HFFc6 (cell line): ENCODE results near the gene TMEM250. TPM values are rescaled to one million over a fixed set of nuclear protein-coding genes. Genes with fewer than 3 reads are reported as not detected.

ENCODE experiments used
- DNase-seq: peaks from one replicate; pipeline ENCODE4 v3.0.0-alpha.2; 2018
- H3K27ac Mint-ChIP-seq: 2 replicates; pipeline ENCODE4 v1.8.0; 2020; ENCODE audit warnings: mild to moderate bottlenecking, mixed read lengths
- H3K27me3 Mint-ChIP-seq: 2 replicates; pipeline ENCODE4 v1.8.0; 2021; ENCODE audit warnings: mild to moderate bottlenecking, moderate library complexity, mixed read lengths; ENCODE audit not compliant: insufficient read depth
- H3K36me3 Mint-ChIP-seq: 2 replicates; pipeline ENCODE4 v1.8.0; 2021; ENCODE audit warnings: low read depth, mixed read lengths
- H3K4me1 Mint-ChIP-seq: 2 replicates; pipeline ENCODE4 v1.8.0; 2020; ENCODE audit warnings: low read depth, mixed read lengths
- H3K4me3 Mint-ChIP-seq: 2 replicates; pipeline ENCODE4 v1.8.0; 2020; ENCODE audit warnings: mild to moderate bottlenecking, moderate library complexity, mixed read lengths
- H3K9me3 Mint-ChIP-seq: 2 replicates; pipeline ENCODE4 v1.8.0; 2020; ENCODE audit warnings: mild to moderate bottlenecking, mixed read lengths
- total RNA-seq, 6 experiments: library from RNA; stranded (reverse); fragmentation: NEBNext Ultra II Directional; extraction: Animal tissue kit (Norgen Biotek cat#: 25700); gene quantifications; 2 replicates in 1 of 6; 3 replicates in 5 of 6; pipeline ENCODE4 v1.2.3, GENCODE V29; 2021
- TF ChIP-seq, protein P1 (sequence below): fragments of 200-600 bp; sonication (generic); IDR thresholded peaks from 2 replicates; pipeline ENCODE4 v1.5.0; 2021; ENCODE audit warnings: antibody characterized with exemption, mild to moderate bottlenecking

TMEM250 gene
- total RNA-seq, 6 experiments from 2014 or later, result 31.6 to 45.4 (median 35.7) TPM

DNA sequence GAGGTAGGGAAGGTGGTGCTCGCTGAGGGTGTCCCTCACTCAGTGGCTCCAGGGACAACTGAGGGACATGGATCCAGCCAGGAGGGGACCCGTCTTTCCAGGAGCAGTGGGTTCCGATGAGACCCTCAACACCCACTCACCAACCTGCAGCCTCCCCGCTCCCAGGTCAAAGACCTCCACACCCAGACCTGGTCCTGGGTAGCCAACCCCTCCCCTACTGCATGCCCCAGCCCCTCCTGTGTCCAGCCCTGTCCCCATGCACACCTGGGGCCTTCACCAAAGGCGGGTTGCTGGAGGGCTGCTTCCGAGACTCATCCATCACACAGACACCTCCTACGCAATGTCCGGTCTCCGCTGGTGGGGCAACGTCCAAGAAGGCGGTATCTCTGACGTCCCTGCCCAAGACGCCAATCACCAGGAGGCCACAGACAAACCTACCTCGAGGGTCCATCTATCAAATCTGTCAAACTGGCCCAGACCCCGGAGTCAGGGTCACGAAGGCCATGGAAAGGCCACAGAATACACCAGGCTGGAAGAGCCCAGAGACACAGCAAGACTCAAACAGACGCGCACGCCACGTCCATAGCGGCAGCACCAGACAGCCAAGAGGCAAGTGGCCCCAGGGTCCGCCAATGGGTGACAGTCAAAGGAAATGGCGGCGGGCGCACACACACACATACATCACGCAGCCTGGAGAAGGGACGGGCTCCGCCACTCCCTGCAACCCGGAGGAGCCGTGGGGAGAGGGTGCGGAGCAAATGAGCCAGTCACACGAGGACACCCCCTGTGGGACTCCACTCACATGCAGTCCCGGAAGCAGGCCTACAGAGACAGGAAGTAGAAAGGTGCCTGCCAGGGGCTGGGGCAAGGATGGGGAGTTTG lies 34.4 kb downstream of the TMEM250 start:
- H3K4me1 Mint-ChIP-seq, result no peaks in the 10 kb centered on the region
- no peaks in the 10 kb centered on the region for H3K36me3 Mint-ChIP-seq
- no peak overlapping the region for H3K4me3 Mint-ChIP-seq
- TF ChIP-seq, protein P1, sequence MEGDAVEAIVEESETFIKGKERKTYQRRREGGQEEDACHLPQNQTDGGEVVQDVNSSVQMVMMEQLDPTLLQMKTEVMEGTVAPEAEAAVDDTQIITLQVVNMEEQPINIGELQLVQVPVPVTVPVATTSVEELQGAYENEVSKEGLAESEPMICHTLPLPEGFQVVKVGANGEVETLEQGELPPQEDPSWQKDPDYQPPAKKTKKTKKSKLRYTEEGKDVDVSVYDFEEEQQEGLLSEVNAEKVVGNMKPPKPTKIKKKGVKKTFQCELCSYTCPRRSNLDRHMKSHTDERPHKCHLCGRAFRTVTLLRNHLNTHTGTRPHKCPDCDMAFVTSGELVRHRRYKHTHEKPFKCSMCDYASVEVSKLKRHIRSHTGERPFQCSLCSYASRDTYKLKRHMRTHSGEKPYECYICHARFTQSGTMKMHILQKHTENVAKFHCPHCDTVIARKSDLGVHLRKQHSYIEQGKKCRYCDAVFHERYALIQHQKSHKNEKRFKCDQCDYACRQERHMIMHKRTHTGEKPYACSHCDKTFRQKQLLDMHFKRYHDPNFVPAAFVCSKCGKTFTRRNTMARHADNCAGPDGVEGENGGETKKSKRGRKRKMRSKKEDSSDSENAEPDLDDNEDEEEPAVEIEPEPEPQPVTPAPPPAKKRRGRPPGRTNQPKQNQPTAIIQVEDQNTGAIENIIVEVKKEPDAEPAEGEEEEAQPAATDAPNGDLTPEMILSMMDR, result no peak
- DNase-seq, result no peak
- H3K27ac Mint-ChIP-seq, result no peak overlapping the region
- H3K9me3 Mint-ChIP-seq, result no peaks in the 10 kb centered on the region
- H3K27me3 Mint-ChIP-seq, result no peaks in the 10 kb centered on the region; the same call in none of the 2 replicates

DNA sequence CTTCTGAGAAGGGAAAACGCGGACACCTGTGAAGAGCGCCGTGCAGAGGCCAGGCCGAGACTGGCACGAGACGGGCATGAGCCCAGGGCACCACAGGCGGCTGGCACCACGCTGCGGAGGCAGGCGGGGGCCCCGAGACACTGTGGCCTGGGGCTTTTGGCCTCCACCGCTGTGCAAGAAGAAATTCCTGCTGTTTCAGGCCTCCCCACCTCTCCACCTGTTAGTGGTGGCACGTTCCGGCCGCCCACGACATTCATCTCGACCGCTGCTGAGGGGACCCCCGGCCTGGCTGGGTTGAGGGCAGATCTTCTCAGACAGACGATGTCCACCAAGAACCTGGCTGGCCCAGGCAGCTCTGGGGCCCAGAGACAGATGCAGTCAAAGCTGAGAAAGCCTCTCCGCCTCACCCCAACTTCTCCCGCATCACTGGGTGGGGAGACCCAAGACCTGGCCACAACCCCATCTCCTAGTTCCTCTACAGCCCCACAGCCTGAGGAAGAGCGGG lies 35.1 kb downstream of the TMEM250 start:
- no peak for DNase-seq
- Mint-ChIP-seq H3K9me3 (no peaks in the 10 kb centered on the region), H3K4me1 (no peaks in the 10 kb centered on the region), H3K27me3 (no peaks in the 10 kb centered on the region; the same call in none of the 2 replicates), H3K27ac (no peak overlapping the region), H3K36me3 (no peaks in the 10 kb centered on the region), H3K4me3 (no peak overlapping the region)
- TF ChIP-seq, protein P1, result no peak

DNA sequence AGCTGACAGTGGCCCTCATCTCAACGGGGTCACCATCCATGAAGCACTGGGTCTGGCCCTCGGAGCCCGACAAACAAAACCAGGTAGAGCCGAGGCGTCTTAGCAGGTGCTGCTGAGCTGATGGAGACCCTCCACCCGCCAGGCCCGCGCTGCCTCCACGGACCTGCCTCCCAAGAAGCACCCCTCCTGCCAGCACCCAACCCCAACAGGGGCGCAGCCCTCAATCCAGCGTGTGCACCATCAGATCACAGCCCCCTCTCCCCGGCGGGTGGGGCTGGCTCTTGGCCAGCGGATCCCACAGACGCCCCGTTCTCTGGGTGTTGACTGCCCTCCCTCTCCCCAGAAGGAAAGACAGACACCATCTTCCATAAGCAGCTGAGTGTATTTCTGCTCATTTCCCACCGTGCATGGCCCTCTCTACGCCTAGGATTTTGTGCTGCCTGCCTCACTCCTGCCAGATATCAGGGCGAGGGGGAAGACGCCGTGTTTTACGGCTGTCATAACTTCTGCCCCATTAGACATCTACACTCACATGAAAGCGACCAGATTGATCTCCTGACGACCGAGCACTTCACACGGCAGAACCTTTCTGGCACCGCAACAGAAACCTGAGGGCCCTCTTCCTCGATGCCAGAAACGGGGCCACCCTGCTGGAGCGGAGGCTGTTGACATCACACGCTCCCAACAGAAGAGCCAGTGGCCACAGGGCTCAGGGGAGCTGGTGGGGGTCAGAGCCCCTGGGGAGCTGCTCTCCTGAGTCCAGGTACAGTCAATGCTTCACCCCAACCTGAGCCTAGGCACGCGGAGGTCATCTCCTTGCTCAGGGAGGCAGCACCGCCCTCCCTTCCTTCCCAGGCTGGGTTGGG lies 35.9 kb downstream of the TMEM250 start:
- no peaks in the 10 kb centered on the region for H3K36me3 Mint-ChIP-seq
- no peak for DNase-seq
- H3K27me3 Mint-ChIP-seq, result no peaks in the 10 kb centered on the region; the same call in none of the 2 replicates
- no peaks in the 10 kb centered on the region for H3K4me1 Mint-ChIP-seq
- H3K27ac Mint-ChIP-seq, result no peak overlapping the region
- no peak overlapping the region for H3K4me3 Mint-ChIP-seq
- H3K9me3 Mint-ChIP-seq, result no peaks in the 10 kb centered on the region
- TF ChIP-seq, protein P1, result no peak

DNA sequence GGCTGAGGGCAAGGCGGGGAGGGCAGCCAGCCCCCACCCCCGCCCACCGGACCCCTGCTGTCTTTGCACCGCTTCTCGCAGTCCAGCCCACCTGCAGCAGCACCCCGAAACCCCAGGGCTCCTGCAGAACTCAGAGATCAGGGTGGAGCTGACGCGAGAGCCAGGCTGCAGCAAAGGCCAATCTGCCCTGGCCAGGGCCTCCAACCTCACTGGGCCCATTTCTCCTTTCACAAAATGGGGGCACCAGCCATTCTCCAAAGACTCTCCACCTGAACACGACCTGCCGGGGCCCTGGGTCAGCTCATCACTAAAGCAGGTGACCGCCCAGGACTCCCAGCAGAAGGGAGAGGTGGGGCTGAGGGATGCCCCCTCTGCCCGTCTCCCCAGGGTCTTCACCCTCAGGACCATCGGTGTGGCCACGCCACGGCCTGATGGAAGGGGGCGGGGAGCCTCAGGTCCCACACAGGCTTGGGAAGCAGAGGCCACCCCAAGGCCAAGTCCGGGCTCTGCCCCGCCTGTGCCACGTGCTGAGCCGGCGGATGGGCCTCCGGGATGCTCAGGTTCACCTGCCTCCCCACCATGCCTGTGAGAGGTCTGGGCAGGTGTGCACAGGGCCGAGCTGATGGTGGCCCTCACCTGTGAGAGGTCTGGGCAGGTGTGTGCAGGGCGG lies 36.7 kb downstream of the TMEM250 start:
- TF ChIP-seq, protein P1, result no peak
- H3K27me3 Mint-ChIP-seq, result no peaks in the 10 kb centered on the region; the same call in none of the 2 replicates
- DNase-seq, result no peak
- H3K4me1 Mint-ChIP-seq, result peaks cover 5% of the 10 kb centered on the region; the same call in 1 of the 2 replicates
- H3K36me3 Mint-ChIP-seq, result 0 out of 2 replicates have a peak, but pooled peaks cover 4% of the 10 kb centered on the region
- no peak overlapping the region for H3K27ac Mint-ChIP-seq
- H3K4me3 Mint-ChIP-seq, result no peak overlapping the region
- H3K9me3 Mint-ChIP-seq, result no peaks in the 10 kb centered on the region
